Karpas-422 (cell line): ENCODE data around the gene SH3RF1. TPM values are rescaled to one million over a fixed set of nuclear protein-coding genes. Genes with fewer than 3 reads are reported as not detected.

Experiments
- DNase-seq: peaks from one replicate; pipeline ENCODE4 v3.0.0-alpha.2; 2015
- H2AFZ ChIP-seq: fragments of 200-600 bp; sonication (generic); 2 replicates; pipeline ENCODE4 v1.6.1; 2014; ENCODE audit warnings: antibody characterized with exemption, low read length, mixed read lengths
- H3K27ac ChIP-seq: fragments of 200-600 bp; sonication (generic); 2 replicates; pipeline ENCODE4 v1.5.1; 2014; ENCODE audit warnings: mild to moderate bottlenecking, low read length, moderate library complexity
- H3K27me3 ChIP-seq: fragments of 200-600 bp; sonication (generic); 2 replicates; pipeline ENCODE4 v1.6.1; 2014; ENCODE audit warnings: low read length, mixed read lengths
- H3K36me3 ChIP-seq: fragments of 200-600 bp; sonication (generic); 2 replicates; pipeline ENCODE4 v1.6.1; 2014; ENCODE audit warnings: low read length, mixed read lengths; ENCODE audit not compliant: insufficient read depth
- H3K4me1 ChIP-seq: fragments of 200-600 bp; sonication (generic); 2 replicates; pipeline ENCODE4 v1.6.1; 2014; ENCODE audit warnings: mild to moderate bottlenecking, low read length, mixed read lengths
- H3K4me2 ChIP-seq: fragments of 200-600 bp; sonication (generic); 2 replicates; pipeline ENCODE4 v1.6.1; 2014; ENCODE audit warnings: low read length, low read depth, mild to moderate bottlenecking; ENCODE audit not compliant: poor library complexity, severe bottlenecking
- H3K4me3 ChIP-seq: fragments of 200-600 bp; sonication (generic); 2 replicates; pipeline ENCODE4 v1.5.1; 2014; ENCODE audit warnings: mild to moderate bottlenecking, antibody characterized with exemption, low read length, mixed read lengths
- H3K79me2 ChIP-seq: fragments of 200-600 bp; sonication (generic); 2 replicates; pipeline ENCODE4 v1.6.1; 2014; ENCODE audit warnings: mild to moderate bottlenecking, low read length, mixed read lengths
- H3K9ac ChIP-seq: fragments of 200-600 bp; sonication (generic); 2 replicates; pipeline ENCODE4 v1.6.0; 2014; ENCODE audit warnings: low read length
- H3K9me2 ChIP-seq: fragments of 200-600 bp; sonication (generic), shearing (Covaris generic); replicated peaks from 2 replicates; pipeline ENCODE4 v1.6.0; 2014; ENCODE audit warnings: mild to moderate bottlenecking, low read length, moderate library complexity; ENCODE audit not compliant: insufficient read depth
- H3K9me3 ChIP-seq: fragments of 300-700, 200-600 bp; sonication (generic); 2 replicates; pipeline ENCODE4 v1.6.1; 2014; ENCODE audit warnings: low read length, mixed read lengths
- H4K20me1 ChIP-seq: fragments of 200-600 bp; sonication (generic); 2 replicates; pipeline ENCODE4 v1.6.1; 2014; ENCODE audit warnings: mild to moderate bottlenecking, antibody characterized with exemption, low read length, low read depth; ENCODE audit not compliant: insufficient read depth
- total RNA-seq: library from RNA; depleted of rRNA; stranded (reverse); fragments of >200 nt; shearing (Covaris generic); gene quantifications from 2 replicates; pipeline ENCODE4 v1.2.3, GENCODE V29; 2014; ENCODE audit warnings: low replicate concordance

Gene SH3RF1
- total RNA-seq, 1 experiment from 2014 or later = not detected

DNA sequence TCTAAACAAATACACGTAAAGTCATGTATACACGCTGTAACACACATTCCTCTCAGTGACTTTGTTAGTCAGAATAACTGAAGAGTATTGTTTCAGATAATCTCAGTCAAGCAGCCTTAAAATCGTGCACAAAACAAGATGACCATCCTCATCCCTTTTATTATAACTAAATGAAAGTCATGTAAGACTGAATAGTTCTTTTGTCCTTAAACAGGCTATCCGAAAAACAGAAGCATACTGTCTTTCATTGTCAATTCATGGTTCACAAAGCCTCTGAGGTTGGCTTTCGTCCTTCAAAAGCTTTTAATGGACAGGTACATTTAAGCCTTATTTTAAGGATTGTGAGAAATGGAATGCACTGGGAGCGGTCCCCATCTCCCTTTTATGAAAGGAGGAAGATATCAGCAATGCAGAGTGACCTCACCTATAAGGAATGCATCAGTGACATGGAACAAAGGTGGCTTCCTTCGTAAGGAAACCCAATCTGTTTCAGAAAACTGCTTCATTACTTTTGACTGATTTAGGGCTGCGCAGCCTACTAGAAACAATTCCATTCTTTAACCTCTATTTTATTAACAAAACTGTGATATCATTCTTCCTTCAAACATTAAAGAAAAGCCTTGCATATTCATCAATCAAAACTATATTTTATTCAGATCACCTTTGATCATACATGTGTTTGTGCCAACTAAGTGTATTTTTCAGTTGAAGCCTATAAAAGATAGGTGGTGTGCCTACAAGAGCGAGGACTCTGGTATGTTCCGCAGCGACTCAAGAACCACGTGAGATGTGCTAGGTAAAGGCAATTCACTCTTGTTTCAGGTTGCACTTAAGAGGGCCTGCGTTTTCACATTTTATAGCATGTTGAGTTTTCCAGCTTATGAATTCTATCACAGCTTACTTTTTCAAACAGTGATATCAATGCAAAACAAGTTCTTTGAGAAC is 19.2 kb downstream of the SH3RF1 start:
- H3K4me3 ChIP-seq = no peak overlapping the region
- H3K27me3 ChIP-seq = no peaks in the 10 kb centered on the region
- no peaks in the 10 kb centered on the region for H3K9me3 ChIP-seq
- H3K9ac ChIP-seq = no peak overlapping the region
- no peaks in the 10 kb centered on the region for H3K79me2 ChIP-seq
- no peak overlapping the region for H3K4me2 ChIP-seq
- no peaks in the 10 kb centered on the region for H3K4me1 ChIP-seq
- no peak overlapping the region for H2AFZ ChIP-seq
- no peaks in the 10 kb centered on the region for H4K20me1 ChIP-seq
- no peaks in the 10 kb centered on the region for H3K36me3 ChIP-seq
- H3K9me2 ChIP-seq = no peaks in the 10 kb centered on the region
- H3K27ac ChIP-seq = no peak overlapping the region
- no peak for DNase-seq

DNA sequence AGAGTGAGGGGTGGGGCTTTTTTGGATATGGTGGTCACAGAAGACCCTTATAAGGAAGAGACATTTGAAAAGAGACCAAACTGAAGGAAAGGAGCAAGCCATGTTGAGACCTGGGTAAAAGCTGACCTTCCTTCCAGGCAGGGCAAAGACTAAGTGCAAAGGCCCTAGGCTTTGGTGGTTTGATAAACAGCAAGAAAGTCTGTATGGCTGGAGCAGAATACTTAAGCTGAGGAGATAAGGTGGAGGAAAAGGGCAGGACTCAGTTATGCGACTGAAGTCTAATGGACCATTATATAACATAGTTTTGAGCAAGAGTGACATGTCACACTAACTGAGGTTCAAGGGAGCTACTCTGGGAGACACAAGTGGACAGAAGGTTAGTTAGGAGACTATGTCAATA is 20.0 kb downstream of the SH3RF1 start:
- DNase-seq = no peak
- Histone ChIP-seq H3K4me1 (no peaks in the 10 kb centered on the region), H3K27ac (no peak overlapping the region), H3K36me3 (no peaks in the 10 kb centered on the region), H3K9me3 (no peaks in the 10 kb centered on the region), H3K27me3 (no peaks in the 10 kb centered on the region), H2AFZ (no peak overlapping the region), H4K20me1 (no peaks in the 10 kb centered on the region), H3K9me2 (no peaks in the 10 kb centered on the region), H3K79me2 (no peaks in the 10 kb centered on the region), H3K4me3 (no peak overlapping the region), H3K9ac (no peak overlapping the region), H3K4me2 (no peak overlapping the region)

DNA sequence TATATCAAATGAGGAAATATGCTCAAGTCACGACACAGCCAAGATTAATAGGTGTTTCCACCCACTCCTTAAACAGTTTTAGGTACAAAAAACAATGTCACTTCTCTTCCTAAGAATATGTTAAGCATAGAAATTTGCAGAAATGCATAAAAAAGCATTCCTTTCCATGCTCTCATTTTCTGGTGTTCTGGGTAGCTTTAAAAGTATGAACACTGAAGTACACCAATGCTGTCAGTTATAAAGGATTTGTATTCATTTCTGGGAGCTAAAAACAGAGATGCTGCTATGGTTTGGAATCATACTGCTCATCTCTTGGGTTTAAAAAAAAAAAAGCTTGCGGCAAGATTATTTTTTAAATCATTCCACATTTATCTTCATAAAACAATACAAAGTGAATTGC is 20.8 kb downstream of the SH3RF1 start:
- H3K9ac ChIP-seq = no peak overlapping the region
- H3K9me3 ChIP-seq = no peaks in the 10 kb centered on the region
- H3K4me3 ChIP-seq = no peak overlapping the region
- no peak overlapping the region for H3K27ac ChIP-seq
- H2AFZ ChIP-seq = no peak overlapping the region
- no peak overlapping the region for H3K4me2 ChIP-seq
- H3K79me2 ChIP-seq = no peaks in the 10 kb centered on the region
- no peaks in the 10 kb centered on the region for H3K36me3 ChIP-seq
- no peaks in the 10 kb centered on the region for H3K27me3 ChIP-seq
- DNase-seq = no peak
- H4K20me1 ChIP-seq = no peaks in the 10 kb centered on the region
- no peaks in the 10 kb centered on the region for H3K4me1 ChIP-seq
- H3K9me2 ChIP-seq = no peaks in the 10 kb centered on the region

DNA sequence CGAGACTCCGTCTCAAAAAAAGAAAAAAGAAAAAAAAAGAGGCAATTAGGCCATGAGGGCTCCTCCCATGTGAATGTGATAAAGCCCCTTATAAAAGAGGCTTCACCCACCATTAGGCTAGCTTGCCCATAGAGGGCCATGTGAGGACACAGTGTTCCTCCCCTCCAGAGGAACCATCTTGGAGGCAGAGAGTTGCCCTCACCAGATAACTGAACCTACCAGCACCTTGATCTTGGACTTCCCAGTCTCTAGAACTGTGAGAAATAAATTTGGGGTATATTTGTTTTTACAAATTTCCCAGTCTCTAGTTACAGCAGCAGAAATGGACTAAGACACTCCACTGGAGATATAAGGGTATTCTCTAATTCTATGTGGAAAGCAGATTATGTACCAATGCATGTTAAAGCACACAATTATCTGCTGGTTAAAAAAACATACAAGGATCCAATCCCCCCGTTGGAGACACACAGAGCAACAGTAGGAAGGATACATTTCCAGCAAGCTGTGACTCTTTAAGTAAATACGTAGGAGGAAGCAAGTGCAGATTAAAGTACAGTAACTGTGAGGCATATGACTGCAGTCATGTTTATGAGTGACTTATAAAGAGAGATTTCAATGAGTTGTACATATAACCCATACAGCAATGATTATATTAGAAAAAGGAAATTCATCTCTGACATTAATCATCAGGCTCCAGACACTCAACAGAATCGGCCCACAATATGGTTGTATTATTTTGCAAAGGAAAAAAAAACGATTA is 21.4 kb downstream of the SH3RF1 start:
- no peak overlapping the region for H3K9ac ChIP-seq
- no peak overlapping the region for H3K4me2 ChIP-seq
- no peak for DNase-seq
- no peaks in the 10 kb centered on the region for H3K9me3 ChIP-seq
- H3K27ac ChIP-seq = no peak overlapping the region
- H3K27me3 ChIP-seq = no peaks in the 10 kb centered on the region
- H3K79me2 ChIP-seq = no peaks in the 10 kb centered on the region
- no peaks in the 10 kb centered on the region for H3K36me3 ChIP-seq
- H3K9me2 ChIP-seq = no peaks in the 10 kb centered on the region
- H3K4me3 ChIP-seq = no peak overlapping the region
- no peaks in the 10 kb centered on the region for H3K4me1 ChIP-seq
- H2AFZ ChIP-seq = no peak overlapping the region
- no peaks in the 10 kb centered on the region for H4K20me1 ChIP-seq

DNA sequence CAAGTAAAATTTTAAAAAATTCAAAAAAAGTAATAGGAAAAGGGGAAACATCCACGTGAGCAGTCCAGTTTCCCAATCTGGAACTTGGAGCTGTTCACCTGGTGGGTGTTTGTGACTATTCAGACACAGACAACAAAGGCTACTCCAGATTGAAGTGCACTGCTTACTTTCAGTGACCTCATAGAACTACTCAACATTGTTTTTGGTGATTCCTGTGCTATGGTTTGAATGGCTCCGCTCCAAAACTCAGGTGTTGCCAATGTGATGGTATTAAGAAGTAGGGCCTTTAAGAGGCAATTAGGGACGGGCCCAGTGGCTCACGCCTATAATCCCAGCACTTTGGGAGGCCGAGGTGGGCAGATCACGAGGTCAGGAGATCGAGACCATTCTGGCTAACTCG is 22.1 kb downstream of the SH3RF1 start:
- H3K9ac ChIP-seq = no peak overlapping the region
- H3K27me3 ChIP-seq = no peaks in the 10 kb centered on the region
- no peak overlapping the region for H3K4me2 ChIP-seq
- H4K20me1 ChIP-seq = no peaks in the 10 kb centered on the region
- H3K9me3 ChIP-seq = no peaks in the 10 kb centered on the region
- H3K9me2 ChIP-seq = no peaks in the 10 kb centered on the region
- no peak overlapping the region for H3K27ac ChIP-seq
- H3K36me3 ChIP-seq = no peaks in the 10 kb centered on the region
- no peaks in the 10 kb centered on the region for H3K4me1 ChIP-seq
- no peak for DNase-seq
- H3K4me3 ChIP-seq = no peak overlapping the region
- H2AFZ ChIP-seq = no peak overlapping the region
- no peaks in the 10 kb centered on the region for H3K79me2 ChIP-seq

DNA sequence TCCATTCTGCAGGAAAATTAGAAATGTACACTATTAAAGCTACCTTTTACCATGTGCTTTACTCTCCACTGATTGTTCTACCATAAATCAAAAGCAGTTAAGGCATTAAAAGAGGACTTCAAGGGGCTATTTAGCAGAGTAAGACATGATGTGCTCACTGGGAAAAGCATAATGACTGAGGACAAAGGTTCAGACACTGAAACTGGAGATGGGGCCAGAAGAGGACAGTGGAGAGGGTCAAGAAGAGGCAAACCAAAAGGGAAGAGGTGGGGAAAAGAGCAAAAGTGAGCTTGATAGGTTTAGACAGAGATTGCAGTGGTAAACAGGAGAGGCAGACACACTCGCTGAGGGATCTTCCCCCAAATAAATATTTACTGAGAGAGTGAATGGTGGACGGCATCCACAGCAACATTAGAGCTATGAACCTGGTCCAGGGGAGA is 23.8 kb downstream of the SH3RF1 start:
- no peak overlapping the region for H3K27ac ChIP-seq
- no peaks in the 10 kb centered on the region for H3K4me1 ChIP-seq
- H3K36me3 ChIP-seq = no peaks in the 10 kb centered on the region
- H3K9ac ChIP-seq = no peak overlapping the region
- H3K4me3 ChIP-seq = no peak overlapping the region
- DNase-seq = no peak
- no peaks in the 10 kb centered on the region for H3K27me3 ChIP-seq
- no peaks in the 10 kb centered on the region for H3K9me2 ChIP-seq
- no peak overlapping the region for H2AFZ ChIP-seq
- H3K4me2 ChIP-seq = no peak overlapping the region
- no peaks in the 10 kb centered on the region for H3K79me2 ChIP-seq
- H4K20me1 ChIP-seq = no peaks in the 10 kb centered on the region
- H3K9me3 ChIP-seq = no peaks in the 10 kb centered on the region

DNA sequence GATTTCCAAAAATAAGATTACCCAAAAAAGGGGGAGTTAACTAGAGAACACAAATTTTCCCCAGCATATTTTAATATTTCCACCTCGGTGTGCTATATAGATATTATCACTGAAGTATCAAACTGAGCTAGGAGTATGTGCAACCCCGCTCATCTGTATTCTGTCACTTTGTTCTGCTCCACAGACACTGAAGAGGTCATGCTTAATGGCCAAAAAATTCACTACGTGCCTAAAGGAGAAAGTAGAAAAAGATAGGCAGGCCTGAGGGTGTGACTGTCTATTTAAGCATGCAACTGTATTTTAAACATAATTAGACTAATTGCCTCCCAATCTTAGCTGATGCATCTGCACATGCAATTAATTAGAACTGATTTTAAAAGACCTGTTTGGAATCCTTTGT is 24.5 kb downstream of the SH3RF1 start:
- H3K9me2 ChIP-seq = no peaks in the 10 kb centered on the region
- no peaks in the 10 kb centered on the region for H3K36me3 ChIP-seq
- no peaks in the 10 kb centered on the region for H3K79me2 ChIP-seq
- no peak overlapping the region for H3K27ac ChIP-seq
- no peaks in the 10 kb centered on the region for H3K9me3 ChIP-seq
- no peak overlapping the region for H2AFZ ChIP-seq
- no peaks in the 10 kb centered on the region for H3K27me3 ChIP-seq
- DNase-seq = no peak
- no peak overlapping the region for H3K4me2 ChIP-seq
- H3K4me3 ChIP-seq = no peak overlapping the region
- H4K20me1 ChIP-seq = no peaks in the 10 kb centered on the region
- H3K9ac ChIP-seq = no peak overlapping the region
- H3K4me1 ChIP-seq = no peaks in the 10 kb centered on the region

DNA sequence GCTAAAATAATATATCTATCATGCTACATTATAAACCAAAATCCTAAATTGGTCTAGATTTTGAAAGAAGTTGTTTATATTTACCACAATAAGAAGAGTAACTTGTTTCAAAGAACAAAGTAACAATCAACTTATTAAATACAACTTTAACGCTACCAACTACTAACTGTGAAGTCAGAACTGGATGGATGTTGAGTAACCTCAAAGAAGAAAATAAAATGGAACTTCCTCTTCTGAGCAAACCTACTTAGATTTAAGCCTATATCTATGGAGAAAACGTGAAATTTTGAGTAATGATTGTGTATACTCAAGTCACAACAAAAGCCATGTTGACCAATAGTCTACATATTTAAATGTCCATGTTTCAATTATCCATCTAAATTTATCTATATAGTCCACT is 25.7 kb downstream of the SH3RF1 start:
- no peak overlapping the region for H2AFZ ChIP-seq
- H3K4me3 ChIP-seq = no peak overlapping the region
- H3K9me3 ChIP-seq = no peaks in the 10 kb centered on the region
- no peaks in the 10 kb centered on the region for H3K79me2 ChIP-seq
- no peak overlapping the region for H3K27ac ChIP-seq
- H3K9me2 ChIP-seq = no peaks in the 10 kb centered on the region
- H3K4me2 ChIP-seq = no peak overlapping the region
- no peaks in the 10 kb centered on the region for H4K20me1 ChIP-seq
- H3K9ac ChIP-seq = no peak overlapping the region
- no peak for DNase-seq
- no peaks in the 10 kb centered on the region for H3K36me3 ChIP-seq
- no peaks in the 10 kb centered on the region for H3K27me3 ChIP-seq
- H3K4me1 ChIP-seq = no peaks in the 10 kb centered on the region
